OCI-M1 (cell line): ENCODE measurements around the gene PCDHB16.
A peak's percentile ranks its signal among the peaks of the same experiment; 100 is the strongest.

Source experiments
- DNase-seq: peaks from one replicate; lab custom pipeline; 2025; lab: John Stamatoyannopoulos, UW

PCDHB16 gene

GRCh38 chr5:141234109-141234667 is 52.0 kb downstream of the PCDHB16 start:
- DNase-seq = peak; percentile 8
